ENCODE measurements around the gene PYDC1.

PYDC1 gene

GRCh38 chr16:31186930-31187807 is 29.8 kb downstream of the PYDC1 start:
- no peak for TF ChIP-seq CTCF (IDR thresholded peaks at IDR 0.05; ENCODE audit: low read depth, low read length)
- no peak for DNase-seq (ENCODE audit: extremely low read depth, low read depth)

- TF ChIP-seq CTCF (IDR thresholded peaks at IDR 0.05; ENCODE audit: low read depth, low read length) = no peak
- no peak for DNase-seq (ENCODE audit: extremely low read depth, low read depth)
These were observed 30.8 kb downstream of the PYDC1 start for GRCh38 chr16:31186176-31186575.

- no peak for DNase-seq (ENCODE audit: extremely low read depth, low read depth)
- TF ChIP-seq CTCF (IDR thresholded peaks at IDR 0.05; ENCODE audit: low read depth, low read length) = no peak
These were observed 31.6 kb downstream of the PYDC1 start for GRCh38 chr16:31185339-31185738.

GRCh38 chr16:31184888-31185287 is 32.0 kb downstream of the PYDC1 start:
- TF ChIP-seq CTCF (IDR thresholded peaks at IDR 0.05; ENCODE audit: low read depth, low read length) = no peak

GRCh38 chr16:31183432-31184428 is 33.2 kb downstream of the PYDC1 start:
- TF ChIP-seq CTCF (IDR thresholded peaks at IDR 0.05; ENCODE audit: low read depth, low read length) = no peak
- DNase-seq (ENCODE audit: extremely low read depth, low read depth) = no peak

More at GRCh38 chr16:31184888-31185287, 32.0 kb downstream of the PYDC1 start:
- no peak for DNase-seq (ENCODE audit: extremely low read depth, low read depth)

- TF ChIP-seq CTCF (IDR thresholded peaks at IDR 0.05; ENCODE audit: low read depth, low read length) = no peak
These were observed 34.5 kb downstream of the PYDC1 start for GRCh38 chr16:31182391-31182790.

More at GRCh38 chr16:31182391-31182790, 34.5 kb downstream of the PYDC1 start:
- DNase-seq (ENCODE audit: extremely low read depth, low read depth) = no peak

Measured in AG09319 (cell line).